Measurements from ENCODE around the gene NALF2.

NALF2 gene

GRCh38 chrX:69546417-69546816 is 42.3 kb downstream of the NALF2 start:
- no peak for DNase-seq
- H4K8ac ChIP-seq (ENCODE audit: low read length): no peak overlapping the region
- H3K4ac ChIP-seq (ENCODE audit: low read depth in 1 of 2, low read length in 2 of 2): no peak overlapping the region
- no peak overlapping the region for H2BK15ac ChIP-seq (ENCODE audit: low read depth, poor library complexity, severe bottlenecking)
- no peak overlapping the region for H2AFZ ChIP-seq (ENCODE audit: low read depth, low read length)
- 40% methylated on average over 5 of the region's 8 CpGs for WGBS
- no peak overlapping the region for H2BK12ac ChIP-seq (ENCODE audit: low read length in 2 of 2)
- H3K4me1 ChIP-seq (ENCODE audit: control insufficient read depth, insufficient read depth, low read depth, low read length): no peaks in the 10 kb centered on the region
- H3K4me2 ChIP-seq (ENCODE audit: low read length, poor library complexity, severe bottlenecking): no peak overlapping the region
- H3K36me3 ChIP-seq (ENCODE audit: control insufficient read depth in 1 of 2, insufficient read depth in 2 of 2, low read depth in 1 of 2, low read length in 2 of 2): no peaks in the 10 kb centered on the region
- no peak overlapping the region for H3K4me3 ChIP-seq (ENCODE audit: insufficient read depth in 1 of 2, low read depth in 1 of 2, low read length in 2 of 2)
- no peak overlapping the region for H3K27ac ChIP-seq (ENCODE audit: low read length, poor library complexity, severe bottlenecking)
- H3K27me3 ChIP-seq (ENCODE audit: control insufficient read depth in 1 of 2, insufficient read depth in 1 of 2, low read length in 2 of 2): peaks cover 0 to 66% of the 10 kb centered on the region in 2 experiments
- H3K18ac ChIP-seq (ENCODE audit: low read depth in 1 of 2, low read length in 2 of 2): no peak overlapping the region
- no peak overlapping the region for H3K14ac ChIP-seq (ENCODE audit: low read length in 2 of 2)
- H2BK120ac ChIP-seq (ENCODE audit: low read depth, low read length): no peak overlapping the region
- H2AK5ac ChIP-seq (ENCODE audit: low read length, severe bottlenecking): no peak overlapping the region
- H3K23ac ChIP-seq (ENCODE audit: low read length in 2 of 2): no peak overlapping the region
- no peaks in the 10 kb centered on the region for H3K79me1 ChIP-seq (replicated peaks; ENCODE audit: low read length, poor library complexity, severe bottlenecking)
- peaks cover 16% of the 10 kb centered on the region for H3K9me3 ChIP-seq (ENCODE audit: control insufficient read depth, low read length)
- H2BK5ac ChIP-seq (ENCODE audit: low read depth, low read length, poor library complexity, severe bottlenecking): no peak overlapping the region
- H4K91ac ChIP-seq (ENCODE audit: low read length): no peak overlapping the region
- H3K9ac ChIP-seq (ENCODE audit: low read length): no peak overlapping the region

- Histone ChIP-seq H3K4me3 (ENCODE audit: insufficient read depth in 1 of 2, low read depth in 1 of 2, low read length in 2 of 2) (no peak overlapping the region), H3K18ac (ENCODE audit: low read depth in 1 of 2, low read length in 2 of 2) (no peak overlapping the region), H3K9me3 (ENCODE audit: control insufficient read depth, low read length) (peaks cover 16% of the 10 kb centered on the region), H2AK5ac (ENCODE audit: low read length, severe bottlenecking) (no peak overlapping the region), H3K27ac (ENCODE audit: low read length, poor library complexity, severe bottlenecking) (no peak overlapping the region), H3K4ac (ENCODE audit: low read depth in 1 of 2, low read length in 2 of 2) (no peak overlapping the region), H3K4me2 (ENCODE audit: low read length, poor library complexity, severe bottlenecking) (no peak overlapping the region), H3K27me3 (ENCODE audit: control insufficient read depth in 1 of 2, insufficient read depth in 1 of 2, low read length in 2 of 2) (peaks cover 0 to 65% of the 10 kb centered on the region in 2 experiments), H3K36me3 (ENCODE audit: control insufficient read depth in 1 of 2, insufficient read depth in 2 of 2, low read depth in 1 of 2, low read length in 2 of 2) (no peaks in the 10 kb centered on the region), H2BK12ac (ENCODE audit: low read length in 2 of 2) (no peak overlapping the region), H3K4me1 (ENCODE audit: control insufficient read depth, insufficient read depth, low read depth, low read length) (no peaks in the 10 kb centered on the region), H2BK120ac (ENCODE audit: low read depth, low read length) (no peak overlapping the region), H4K8ac (ENCODE audit: low read length) (no peak overlapping the region), H2AFZ (ENCODE audit: low read depth, low read length) (no peak overlapping the region), H3K79me1 (replicated peaks; ENCODE audit: low read length, poor library complexity, severe bottlenecking) (no peaks in the 10 kb centered on the region), H3K9ac (ENCODE audit: low read length) (no peak overlapping the region), H3K23ac (ENCODE audit: low read length in 2 of 2) (no peak overlapping the region), H2BK5ac (ENCODE audit: low read depth, low read length, poor library complexity, severe bottlenecking) (no peak overlapping the region), H4K91ac (ENCODE audit: low read length) (no peak overlapping the region), H3K14ac (ENCODE audit: low read length in 2 of 2) (no peak overlapping the region), H2BK15ac (ENCODE audit: low read depth, poor library complexity, severe bottlenecking) (no peak overlapping the region)
- no peak for DNase-seq
- 81% methylated on average over 5 of the region's 5 CpGs for whole genome bisulfite sequencing
Observed at GRCh38 chrX:69546978-69547377, 42.9 kb downstream of the NALF2 start.

DNA sequence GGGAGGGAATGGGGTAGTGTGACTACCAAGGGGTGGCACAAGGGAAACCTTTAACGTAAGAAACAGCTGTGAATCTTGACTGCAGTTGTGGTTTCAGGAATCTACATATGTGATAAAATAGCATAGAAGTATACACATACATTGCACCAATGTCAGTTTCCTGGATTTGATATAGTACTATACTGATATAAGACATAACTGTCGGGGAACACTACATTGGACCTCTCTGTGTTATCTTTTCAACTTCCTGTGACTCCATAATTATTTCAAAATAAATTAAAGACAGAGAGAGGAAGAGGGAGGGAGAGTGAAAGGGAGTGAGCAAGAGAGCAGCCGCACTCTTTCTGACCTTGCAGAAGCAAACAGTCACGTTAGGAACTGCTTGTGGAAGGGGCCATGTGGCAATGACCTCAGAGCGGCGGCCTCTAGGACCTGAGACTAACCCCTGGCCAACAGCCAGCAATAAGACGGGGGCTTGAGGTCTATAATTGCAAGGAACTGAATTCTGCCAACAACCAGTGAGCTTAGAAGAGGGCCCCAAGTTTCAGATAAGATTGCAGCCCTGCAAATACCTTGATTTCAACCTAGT is 47.4 kb downstream of the NALF2 start:
- Histone ChIP-seq H4K91ac (ENCODE audit: low read length) (no peak overlapping the region), H2BK15ac (ENCODE audit: low read depth, poor library complexity, severe bottlenecking) (no peak overlapping the region), H2AK5ac (ENCODE audit: low read length, severe bottlenecking) (no peak overlapping the region), H3K4me2 (ENCODE audit: low read length, poor library complexity, severe bottlenecking) (no peak overlapping the region), H2AFZ (ENCODE audit: low read depth, low read length) (no peak overlapping the region), H3K27me3 (ENCODE audit: control insufficient read depth in 1 of 2, insufficient read depth in 1 of 2, low read length in 2 of 2) (peaks cover 0 to 56% of the 10 kb centered on the region in 2 experiments), H3K9me3 (ENCODE audit: control insufficient read depth, low read length) (peaks cover 9% of the 10 kb centered on the region), H3K14ac (ENCODE audit: low read length in 2 of 2) (no peak overlapping the region), H2BK5ac (ENCODE audit: low read depth, low read length, poor library complexity, severe bottlenecking) (no peak overlapping the region), H2BK120ac (ENCODE audit: low read depth, low read length) (no peak overlapping the region), H3K9ac (ENCODE audit: low read length) (no peak overlapping the region), H3K4me1 (ENCODE audit: control insufficient read depth, insufficient read depth, low read depth, low read length) (no peaks in the 10 kb centered on the region), H3K4ac (ENCODE audit: low read depth in 1 of 2, low read length in 2 of 2) (no peak overlapping the region), H3K4me3 (ENCODE audit: insufficient read depth in 1 of 2, low read depth in 1 of 2, low read length in 2 of 2) (no peak overlapping the region), H2BK12ac (ENCODE audit: low read length in 2 of 2) (no peak overlapping the region), H3K36me3 (ENCODE audit: control insufficient read depth in 1 of 2, insufficient read depth in 2 of 2, low read depth in 1 of 2, low read length in 2 of 2) (no peaks in the 10 kb centered on the region), H3K79me1 (replicated peaks; ENCODE audit: low read length, poor library complexity, severe bottlenecking) (no peaks in the 10 kb centered on the region), H3K23ac (ENCODE audit: low read length in 2 of 2) (no peak overlapping the region), H3K27ac (ENCODE audit: low read length, poor library complexity, severe bottlenecking) (no peak overlapping the region), H4K8ac (ENCODE audit: low read length) (no peak overlapping the region), H3K18ac (ENCODE audit: low read depth in 1 of 2, low read length in 2 of 2) (no peak overlapping the region)
- no peak for DNase-seq
- WGBS: 35% methylated on average over 5 of the region's 7 CpGs

DNA sequence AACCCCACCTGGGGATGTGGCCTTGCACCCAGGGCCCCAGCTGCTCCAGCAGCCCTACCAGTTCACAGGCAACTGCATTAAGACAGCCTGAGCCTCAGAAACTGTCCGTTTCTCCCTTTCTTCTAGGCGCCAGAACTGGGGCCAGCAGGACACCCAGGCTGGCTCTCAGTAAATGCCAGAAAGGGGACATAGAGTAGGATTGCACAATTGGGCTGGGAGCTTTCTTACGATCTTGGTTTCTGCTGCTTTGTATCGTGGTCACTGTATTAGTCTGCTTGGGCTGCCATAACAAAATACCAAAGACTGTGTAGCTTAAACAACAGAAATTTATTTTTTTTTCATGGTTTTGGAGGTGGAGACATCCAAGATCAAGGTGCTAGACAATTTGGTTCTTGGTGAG is 48.4 kb downstream of the NALF2 start:
- Histone ChIP-seq H2BK5ac (ENCODE audit: low read depth, low read length, poor library complexity, severe bottlenecking) (no peak overlapping the region), H3K4ac (ENCODE audit: low read depth in 1 of 2, low read length in 2 of 2) (no peak overlapping the region), H3K27me3 (ENCODE audit: control insufficient read depth in 1 of 2, insufficient read depth in 1 of 2, low read length in 2 of 2) (peaks cover 0 to 60% of the 10 kb centered on the region in 2 experiments), H3K9me3 (ENCODE audit: control insufficient read depth, low read length) (peaks cover 8% of the 10 kb centered on the region), H3K4me1 (ENCODE audit: control insufficient read depth, insufficient read depth, low read depth, low read length) (no peaks in the 10 kb centered on the region), H3K23ac (ENCODE audit: low read length in 2 of 2) (no peak overlapping the region), H4K91ac (ENCODE audit: low read length) (no peak overlapping the region), H4K8ac (ENCODE audit: low read length) (no peak overlapping the region), H3K4me2 (ENCODE audit: low read length, poor library complexity, severe bottlenecking) (no peak overlapping the region), H2BK120ac (ENCODE audit: low read depth, low read length) (no peak overlapping the region), H3K18ac (ENCODE audit: low read depth in 1 of 2, low read length in 2 of 2) (no peak overlapping the region), H3K4me3 (ENCODE audit: insufficient read depth in 1 of 2, low read depth in 1 of 2, low read length in 2 of 2) (no peak overlapping the region), H3K27ac (ENCODE audit: low read length, poor library complexity, severe bottlenecking) (no peak overlapping the region), H2AK5ac (ENCODE audit: low read length, severe bottlenecking) (no peak overlapping the region), H3K9ac (ENCODE audit: low read length) (no peak overlapping the region), H2AFZ (ENCODE audit: low read depth, low read length) (no peak overlapping the region), H3K36me3 (ENCODE audit: control insufficient read depth in 1 of 2, insufficient read depth in 2 of 2, low read depth in 1 of 2, low read length in 2 of 2) (no peaks in the 10 kb centered on the region), H2BK12ac (ENCODE audit: low read length in 2 of 2) (no peak overlapping the region), H2BK15ac (ENCODE audit: low read depth, poor library complexity, severe bottlenecking) (no peak overlapping the region), H3K79me1 (replicated peaks; ENCODE audit: low read length, poor library complexity, severe bottlenecking) (no peaks in the 10 kb centered on the region), H3K14ac (ENCODE audit: low read length in 2 of 2) (no peak overlapping the region)
- no peak for DNase-seq
- WGBS: 82% methylated on average over 2 of the region's 4 CpGs
